PC-9 (cell line): Measurements from ENCODE around the gene IBA57. TPM values are rescaled to one million over a fixed set of nuclear protein-coding genes. Genes with fewer than 3 reads are reported as not detected.

Experiments used
- BruUV-seq: library from RNA; stranded (reverse); fragments of 400-500 nt; replicated peaks from 2 replicates; lab custom pipeline; 2021; lab: Mats Ljungman, UMichigan
- CTCF ChIA-PET: fragments of 300-600 bp; sonication (Branson Sonifier 250); formaldehyde crosslinking; loops from one replicate; lab custom pipeline; 2022; ENCODE audit warnings: antibody characterized with exemption; lab: Charles Lee
- POLR2A ChIA-PET: fragments of 300-600 bp; sonication (Branson Sonifier 250); formaldehyde crosslinking; loops from one replicate; lab custom pipeline; 2022; ENCODE audit warnings: antibody characterized with exemption; ENCODE audit not compliant: unreplicated experiment; lab: Charles Lee
- DNase-seq, 2 experiments: peaks; one replicate each; pipeline versions ENCODE4 v3.0.0 to v3.0.0-alpha.2; 2015 to 2022; ENCODE audit warnings: mixed read lengths in 1 of 2
- H2AFZ ChIP-seq: fragments of 200-600 bp; sonication (generic); 2 replicates; pipeline ENCODE4 v1.8.1; 2017; ENCODE audit warnings: antibody characterized with exemption
- H3F3A ChIP-seq: fragments of 200-600 bp; sonication (generic); 2 replicates; pipeline ENCODE4 v1.8.1; 2017; ENCODE audit warnings: antibody characterized with exemption, mild to moderate bottlenecking, low read depth; ENCODE audit not compliant: insufficient read depth
- H3K27ac ChIP-seq: fragments of 200-600 bp; sonication (generic); 2 replicates; pipeline ENCODE4 v1.6.1; 2016; ENCODE audit warnings: mixed run types
- H3K27me3 ChIP-seq: fragments of 200-600 bp; sonication (generic); 2 replicates; pipeline ENCODE4 v1.6.1; 2016; ENCODE audit warnings: low read depth, mixed run types; ENCODE audit not compliant: insufficient read depth
- H3K36me3 ChIP-seq: fragments of 200-600 bp; sonication (generic); 2 replicates; pipeline ENCODE4 v1.6.1; 2016; ENCODE audit warnings: low read depth, mixed run types
- H3K4me1 ChIP-seq: fragments of 200-600 bp; sonication (generic); replicated peaks from 2 replicates; pipeline ENCODE4 v1.6.1; 2016; ENCODE audit warnings: mixed run types; ENCODE audit not compliant: insufficient read depth
- H3K4me2 ChIP-seq: fragments of 200-600 bp; sonication (generic); 2 replicates; pipeline ENCODE4 v1.6.1; 2017; ENCODE audit warnings: mixed run types
- H3K4me3 ChIP-seq: fragments of 200-600 bp; sonication (generic); 2 replicates; pipeline ENCODE4 v1.6.1; 2016; ENCODE audit warnings: mixed run types
- H3K79me2 ChIP-seq: fragments of 200-600 bp; sonication (generic); 2 replicates; pipeline ENCODE4 v1.6.1; 2017; ENCODE audit warnings: low read depth, mixed run types
- H3K9me2 ChIP-seq: fragments of 200-600 bp; sonication (generic); 2 replicates; pipeline ENCODE4 v1.8.1; 2017; ENCODE audit warnings: mild to moderate bottlenecking; ENCODE audit not compliant: insufficient read depth
- H3K9me3 ChIP-seq: fragments of 200-600 bp; sonication (generic); 2 replicates; pipeline ENCODE4 v1.8.1; 2016; ENCODE audit warnings: low read depth; ENCODE audit not compliant: insufficient read depth
- H4K20me1 ChIP-seq: fragments of 200-600 bp; sonication (generic); 2 replicates; pipeline ENCODE4 v1.8.1; 2017; ENCODE audit not compliant: insufficient read depth
- EZH2 ChIP-seq: fragments of 200-600 bp; sonication (generic); IDR thresholded peaks from 2 replicates; pipeline ENCODE4 v1.8.0; 2017; ENCODE audit warnings: antibody characterized with exemption, low read depth
- intact Hi-C: fragments of 100-400 bp; cut with micrococcal nuclease; formaldehyde crosslinking; loops from one replicate; pipeline ENCODE4 v1.10.0; 2022; ENCODE audit not compliant: unreplicated experiment
- total RNA-seq: library from RNA; stranded (reverse); gene quantifications from 2 replicates; pipeline ENCODE4 v1.2.3, GENCODE V29; 2021
- TF ChIP-seq, protein P1 (sequence below): fragments of 200-600 bp; sonication (generic); conservative IDR thresholded peaks from 2 replicates; pipeline ENCODE4 v1.6.1; 2017; ENCODE audit warnings: mixed run types, antibody characterized with exemption, mild to moderate bottlenecking, moderate library complexity

The IBA57 gene
- total RNA-seq, 1 experiment from 2014 or later, result 7.8 TPM

DNA sequence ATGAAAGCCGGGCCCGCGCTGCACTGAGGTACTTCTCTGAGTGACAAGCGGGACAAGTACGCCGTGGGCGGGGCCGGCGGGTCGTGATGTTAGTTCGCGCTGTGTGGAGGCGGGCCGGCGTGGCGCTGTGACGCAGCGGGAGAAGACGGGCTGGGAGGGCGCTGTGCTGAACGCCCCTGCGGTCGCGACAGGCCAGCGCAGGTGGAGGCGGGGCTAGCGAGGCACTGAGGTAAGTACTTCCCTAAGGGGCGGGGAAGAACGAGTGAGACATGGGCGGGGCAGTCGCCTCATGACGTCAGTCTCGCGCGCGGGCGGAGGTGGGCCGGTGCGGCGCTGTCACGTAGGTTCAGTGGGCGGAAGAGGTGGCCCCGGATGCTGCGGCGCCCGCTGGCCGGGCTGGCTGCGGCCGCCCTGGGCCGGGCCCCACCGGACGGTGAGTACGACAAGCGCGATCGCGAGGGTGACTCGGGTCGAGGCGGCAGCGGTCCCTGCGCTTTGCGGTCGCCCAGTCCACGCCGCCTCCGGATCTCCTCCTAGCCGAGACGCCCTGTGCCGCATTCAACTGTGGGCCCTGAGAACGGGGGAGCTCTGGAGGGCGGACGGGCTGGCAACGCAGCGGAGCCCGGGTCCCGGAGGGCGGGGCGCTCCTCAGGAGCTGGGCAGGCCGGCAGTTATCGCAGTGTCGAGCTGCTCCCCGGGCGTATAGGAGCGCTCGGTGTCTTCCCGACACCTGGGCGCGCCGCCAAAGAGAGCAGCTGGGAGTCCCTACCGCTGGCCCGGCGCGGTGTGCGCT, 25.5 kb upstream of the IBA57 start, which contains the start of gene GUK1:
Gene GUK1, plus strand, starts transcription at position 349 of the 793 bp plus-strand sequence. Its CDS starts 24 bp downstream, at position 373.
- intact Hi-C loops, result loop anchor here (1.0 to 10.0 kb wide), 5 partner anchors 26 to 1085 kb away; partner anchors contain the start of gene MRPL55
- H3K4me1 ChIP-seq, result peaks cover 9% of the 10 kb centered on the region
- H3K36me3 ChIP-seq, result no peaks in the 10 kb centered on the region
- CTCF ChIA-PET, result no interaction called here
- no TSS peak for BruUV-seq
- no peaks in the 10 kb centered on the region for H3F3A ChIP-seq
- DNase-seq, result peak; percentile 98 to 100
- peak within 1 kb of the TSS; percentile 90 for H3K4me3 ChIP-seq
- POLR2A ChIA-PET, result interaction anchor here (0.6 to 0.8 kb wide), 2 partner anchors 42 to 45 kb away, joined by 4 to 10 read pairs; no protein-coding TSS in a partner anchor
- peak within 1 kb of the TSS; percentile 64 for H3K27ac ChIP-seq
- no peaks in the 10 kb centered on the region for H3K9me3 ChIP-seq
- TF ChIP-seq EZH2, result no peak
- peak within 1 kb of the TSS; percentile 89 for H2AFZ ChIP-seq
- H3K27me3 ChIP-seq, result no peaks in the 10 kb centered on the region
- peaks cover 48% of the 10 kb centered on the region for H3K79me2 ChIP-seq
- H3K4me2 ChIP-seq, result peak within 1 kb of the TSS; percentile 98
- H3K9me2 ChIP-seq, result no peaks in the 10 kb centered on the region
- H4K20me1 ChIP-seq, result peaks cover 27% of the 10 kb centered on the region

DNA sequence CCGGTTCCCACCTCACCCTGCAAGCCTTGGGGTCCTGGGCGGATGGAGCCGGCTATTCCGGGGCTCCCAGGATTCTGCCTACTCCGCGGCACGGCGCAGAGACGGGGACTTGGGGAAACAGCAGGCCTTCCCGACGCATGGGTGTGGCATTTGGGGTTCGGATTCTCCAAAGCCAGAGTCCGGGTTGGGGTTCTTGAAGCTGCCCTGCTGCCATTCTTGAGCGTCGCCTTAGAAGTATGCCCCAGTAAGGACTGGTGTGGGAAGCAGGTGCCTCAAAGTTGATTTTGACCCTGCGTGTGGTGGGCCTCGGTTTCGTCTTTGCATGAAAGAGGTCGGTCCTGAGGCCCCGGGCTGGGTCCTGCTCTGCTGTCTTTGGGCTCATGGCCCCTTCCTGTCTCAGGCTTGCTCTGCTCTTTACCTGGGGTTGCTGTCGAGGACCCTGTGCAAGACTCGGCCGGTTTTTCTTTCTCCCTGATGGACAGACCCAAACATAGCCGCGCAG, 24.8 kb upstream of the IBA57 start:
- TSS peak; percentile 60 for BruUV-seq
- Histone ChIP-seq H3K4me1 (peaks cover 9% of the 10 kb centered on the region), H3K27ac (peak overlapping the region; percentile 64), H3K27me3 (no peaks in the 10 kb centered on the region), H3K4me3 (peak overlapping the region; percentile 90), H3K36me3 (no peaks in the 10 kb centered on the region), H3F3A (no peaks in the 10 kb centered on the region), H2AFZ (peak overlapping the region; percentile 89), H3K4me2 (peak overlapping the region; percentile 98), H3K79me2 (peaks cover 49% of the 10 kb centered on the region), H3K9me2 (no peaks in the 10 kb centered on the region), H4K20me1 (peaks cover 27% of the 10 kb centered on the region), H3K9me3 (no peaks in the 10 kb centered on the region)
- ChIA-PET CTCF (no interaction called here), POLR2A (interaction anchor here (0.6 to 0.8 kb wide), 2 partner anchors 41 to 46 kb away, joined by 4 to 10 read pairs; no protein-coding TSS in a partner anchor)
- intact Hi-C loops, result loop anchor here (1.0 to 2.0 kb wide), 5 partner anchors 9 to 73 kb away; partner anchors contain the start of genes GJC2 and MRPL55
- TF ChIP-seq EZH2, result no peak
- TF ChIP-seq, protein P1, sequence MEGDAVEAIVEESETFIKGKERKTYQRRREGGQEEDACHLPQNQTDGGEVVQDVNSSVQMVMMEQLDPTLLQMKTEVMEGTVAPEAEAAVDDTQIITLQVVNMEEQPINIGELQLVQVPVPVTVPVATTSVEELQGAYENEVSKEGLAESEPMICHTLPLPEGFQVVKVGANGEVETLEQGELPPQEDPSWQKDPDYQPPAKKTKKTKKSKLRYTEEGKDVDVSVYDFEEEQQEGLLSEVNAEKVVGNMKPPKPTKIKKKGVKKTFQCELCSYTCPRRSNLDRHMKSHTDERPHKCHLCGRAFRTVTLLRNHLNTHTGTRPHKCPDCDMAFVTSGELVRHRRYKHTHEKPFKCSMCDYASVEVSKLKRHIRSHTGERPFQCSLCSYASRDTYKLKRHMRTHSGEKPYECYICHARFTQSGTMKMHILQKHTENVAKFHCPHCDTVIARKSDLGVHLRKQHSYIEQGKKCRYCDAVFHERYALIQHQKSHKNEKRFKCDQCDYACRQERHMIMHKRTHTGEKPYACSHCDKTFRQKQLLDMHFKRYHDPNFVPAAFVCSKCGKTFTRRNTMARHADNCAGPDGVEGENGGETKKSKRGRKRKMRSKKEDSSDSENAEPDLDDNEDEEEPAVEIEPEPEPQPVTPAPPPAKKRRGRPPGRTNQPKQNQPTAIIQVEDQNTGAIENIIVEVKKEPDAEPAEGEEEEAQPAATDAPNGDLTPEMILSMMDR, result no peak
- DNase-seq, result no peak

DNA sequence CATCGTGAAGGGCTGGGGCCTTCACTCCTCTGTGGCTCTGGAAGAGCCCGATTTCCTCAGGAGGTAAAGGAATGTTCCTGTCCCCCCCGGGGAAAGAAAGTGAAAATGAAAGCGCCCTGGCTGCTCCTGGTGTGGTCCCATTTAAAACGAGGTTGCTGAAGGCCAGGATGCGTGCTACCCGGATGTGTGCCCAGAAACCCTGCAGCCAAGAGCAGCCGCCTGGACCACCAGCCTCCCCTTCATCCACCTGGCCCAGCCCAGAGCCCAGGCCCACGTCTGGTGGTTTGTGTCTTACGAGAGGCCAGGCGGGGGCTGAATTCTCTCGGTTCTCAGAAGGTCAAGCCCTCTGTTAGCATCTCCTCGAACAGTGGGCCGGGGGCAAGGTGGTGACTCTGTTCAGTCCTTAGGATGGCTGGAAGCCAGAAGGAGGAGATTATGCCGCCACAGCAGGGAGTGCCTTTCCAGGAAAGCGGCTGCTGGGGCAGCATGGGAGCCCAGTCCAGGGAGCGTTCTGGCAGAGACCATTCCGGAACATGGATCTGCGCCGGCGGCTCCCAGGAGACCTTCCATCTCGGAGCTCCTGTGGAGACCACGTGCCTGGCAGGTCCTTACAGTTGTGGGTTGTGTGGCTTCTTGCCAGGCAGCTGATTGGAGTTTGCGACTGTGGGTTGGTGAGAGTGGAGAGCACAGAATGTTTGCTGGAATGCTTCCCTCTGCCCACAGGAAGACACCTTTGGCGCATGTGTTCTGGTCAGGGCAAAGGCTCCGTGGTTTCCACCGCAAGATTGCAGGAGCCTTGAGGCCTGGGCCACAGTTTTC, 24.2 kb upstream of the IBA57 start:
- Histone ChIP-seq H3K27me3 (no peaks in the 10 kb centered on the region), H4K20me1 (peaks cover 27% of the 10 kb centered on the region), H3K4me2 (peak overlapping the region; percentile 98), H3F3A (no peaks in the 10 kb centered on the region), H3K9me2 (no peaks in the 10 kb centered on the region), H3K36me3 (no peaks in the 10 kb centered on the region), H3K27ac (peak overlapping the region; percentile 64; the same call in 1 of the 2 replicates), H2AFZ (no peak overlapping the region), H3K9me3 (no peaks in the 10 kb centered on the region), H3K4me3 (peak overlapping the region; percentile 90), H3K79me2 (peaks cover 49% of the 10 kb centered on the region), H3K4me1 (peaks cover 9% of the 10 kb centered on the region)
- intact Hi-C loops, result loop anchor here (1.0 to 2.0 kb wide), 3 partner anchors 8 to 72 kb away; partner anchors contain the start of gene GJC2
- no TSS peak for BruUV-seq
- no peak for TF ChIP-seq EZH2
- TF ChIP-seq, protein P1, result no peak
- ChIA-PET POLR2A (no interaction called here), CTCF (no interaction called here)
- DNase-seq, result peak in 1 of 2 experiments; percentile 53
